Astrocyte (in vitro differentiated cells and primary cell): ENCODE measurements around the gene CELF2.

Experiments
- CTCF ChIP-seq: IDR thresholded peaks from 2 replicates; pipeline ENCODE4 v1.5.1; 2011; ENCODE audit warnings: low read depth, mild to moderate bottlenecking, inconsistent platforms, low read length, moderate library complexity; ENCODE audit not compliant: insufficient read depth
- EZH2 ChIP-seq: IDR thresholded peaks from 2 replicates; pipeline ENCODE4 v1.6.1; 2012; ENCODE audit warnings: mild to moderate bottlenecking, low read length, inconsistent platforms; ENCODE audit not compliant: insufficient read depth

DNA sequence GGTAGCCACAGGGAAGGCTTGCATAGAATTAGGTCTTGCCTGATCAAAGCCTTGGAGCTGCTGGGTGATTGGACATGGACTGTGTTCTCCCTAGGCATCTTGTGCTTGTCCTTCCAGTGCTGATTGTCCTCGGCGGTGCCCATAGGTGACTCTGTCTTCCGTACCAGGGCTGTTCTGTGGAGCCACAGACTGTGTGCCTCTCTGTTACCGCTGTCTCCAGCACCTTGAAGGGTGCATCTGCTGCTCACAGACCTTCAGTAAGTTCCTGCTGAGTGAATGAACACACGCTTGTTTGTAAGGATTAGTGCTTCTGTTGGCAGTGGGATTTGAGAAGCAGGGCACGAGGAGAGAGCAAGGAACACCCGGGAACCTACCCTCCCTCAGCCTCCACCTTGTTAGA lies 116.7 kb downstream of the CELF2 start:
- TF ChIP-seq CTCF (no peak), EZH2 (no peak)
